Prostate gland (tissue), 2 donors: ENCODE measurements around the gene SUSD3.

ENCODE experiments used
- CTCF ChIP-seq, 4 experiments: fragments of 200-600 bp in 2 of 4; fragments of 450-650 bp in 2 of 4; sonication (generic) in 2 of 4; IDR thresholded peaks; 1 replicate in 3 of 4; 2 replicates in 1 of 4; pipeline ENCODE4 v1.5.1; 2016 to 2019; ENCODE audit warnings: antibody characterized with exemption in 4 of 4, mild to moderate bottlenecking in 2 of 4, moderate library complexity in 2 of 4
- POLR2A ChIP-seq: fragments of 450-650 bp; IDR thresholded peaks from one replicate; pipeline ENCODE4 v1.6.1; 2016; ENCODE audit warnings: antibody characterized with exemption, mild to moderate bottlenecking

- TF ChIP-seq POLR2A: no peak
- TF ChIP-seq CTCF (IDR thresholded peaks at IDR 0.05): no peak
These were observed 10.5 kb downstream of the SUSD3 start for GRCh38 chr9:93068956-93069355.
